GM13977 (cell line): Measurements from ENCODE around the gene LMF1.

Experiments used
- DNase-seq: peaks from one replicate; pipeline ENCODE4 v3.0.0; 2012; ENCODE audit warnings: low spot score
- in situ Hi-C: fragments of 300-500 bp; cut with MboI; formaldehyde crosslinking; loops from one replicate; pipeline ENCODE4 v1.12.0; 2022; ENCODE audit warnings: low sequenced_read_pairs, low pct_unique_long_range_greater_than_20kb, mixed read lengths, inconsistent platforms; ENCODE audit not compliant: unreplicated experiment
- TF ChIP-seq, protein P1 (sequence below): IDR thresholded peaks from 2 replicates; pipeline ENCODE4 v1.5.1; 2012; ENCODE audit warnings: mild to moderate bottlenecking, control low read depth; ENCODE audit not compliant: insufficient read depth; ENCODE audit errors: extremely low read depth, missing control alignments

Gene LMF1

DNA sequence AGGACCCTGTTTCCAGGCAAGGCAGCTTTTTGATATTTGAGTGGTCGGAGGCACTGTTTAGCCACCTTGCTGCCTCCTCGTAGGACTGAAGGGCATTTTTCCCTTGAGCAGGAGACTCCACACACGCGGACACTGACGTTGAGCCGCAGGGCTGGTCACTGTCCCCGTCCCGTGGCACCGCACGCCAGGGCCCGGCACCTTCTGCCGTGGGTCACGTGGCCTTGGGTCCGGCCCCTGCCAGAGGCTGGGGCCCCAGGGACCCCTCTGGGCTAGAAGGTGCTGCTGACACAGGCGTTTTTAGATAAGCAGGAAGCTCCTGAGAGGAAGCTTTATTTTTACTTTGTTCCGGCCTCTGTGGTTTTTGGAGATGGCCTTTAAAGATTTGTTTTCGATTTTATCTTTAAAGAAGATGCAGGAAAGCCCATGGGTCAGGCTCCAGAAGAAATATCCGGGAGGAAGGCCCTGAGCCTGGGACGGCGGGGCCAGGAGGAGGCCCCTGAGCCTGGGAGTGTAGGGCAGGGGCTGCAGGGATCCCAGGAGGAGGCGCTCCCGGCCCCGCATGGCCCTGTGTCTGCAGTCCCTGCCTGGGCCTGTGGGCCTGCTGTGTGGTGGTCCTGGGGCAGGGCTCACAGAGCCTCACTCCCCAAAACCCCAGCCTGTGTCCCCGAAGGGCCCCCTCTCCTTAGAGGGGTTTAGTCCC is 139.8 kb downstream of the LMF1 start:
- no peak for DNase-seq
- in situ Hi-C loops, result no loop called here
- TF ChIP-seq, protein P1, sequence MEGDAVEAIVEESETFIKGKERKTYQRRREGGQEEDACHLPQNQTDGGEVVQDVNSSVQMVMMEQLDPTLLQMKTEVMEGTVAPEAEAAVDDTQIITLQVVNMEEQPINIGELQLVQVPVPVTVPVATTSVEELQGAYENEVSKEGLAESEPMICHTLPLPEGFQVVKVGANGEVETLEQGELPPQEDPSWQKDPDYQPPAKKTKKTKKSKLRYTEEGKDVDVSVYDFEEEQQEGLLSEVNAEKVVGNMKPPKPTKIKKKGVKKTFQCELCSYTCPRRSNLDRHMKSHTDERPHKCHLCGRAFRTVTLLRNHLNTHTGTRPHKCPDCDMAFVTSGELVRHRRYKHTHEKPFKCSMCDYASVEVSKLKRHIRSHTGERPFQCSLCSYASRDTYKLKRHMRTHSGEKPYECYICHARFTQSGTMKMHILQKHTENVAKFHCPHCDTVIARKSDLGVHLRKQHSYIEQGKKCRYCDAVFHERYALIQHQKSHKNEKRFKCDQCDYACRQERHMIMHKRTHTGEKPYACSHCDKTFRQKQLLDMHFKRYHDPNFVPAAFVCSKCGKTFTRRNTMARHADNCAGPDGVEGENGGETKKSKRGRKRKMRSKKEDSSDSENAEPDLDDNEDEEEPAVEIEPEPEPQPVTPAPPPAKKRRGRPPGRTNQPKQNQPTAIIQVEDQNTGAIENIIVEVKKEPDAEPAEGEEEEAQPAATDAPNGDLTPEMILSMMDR, result no peak

DNA sequence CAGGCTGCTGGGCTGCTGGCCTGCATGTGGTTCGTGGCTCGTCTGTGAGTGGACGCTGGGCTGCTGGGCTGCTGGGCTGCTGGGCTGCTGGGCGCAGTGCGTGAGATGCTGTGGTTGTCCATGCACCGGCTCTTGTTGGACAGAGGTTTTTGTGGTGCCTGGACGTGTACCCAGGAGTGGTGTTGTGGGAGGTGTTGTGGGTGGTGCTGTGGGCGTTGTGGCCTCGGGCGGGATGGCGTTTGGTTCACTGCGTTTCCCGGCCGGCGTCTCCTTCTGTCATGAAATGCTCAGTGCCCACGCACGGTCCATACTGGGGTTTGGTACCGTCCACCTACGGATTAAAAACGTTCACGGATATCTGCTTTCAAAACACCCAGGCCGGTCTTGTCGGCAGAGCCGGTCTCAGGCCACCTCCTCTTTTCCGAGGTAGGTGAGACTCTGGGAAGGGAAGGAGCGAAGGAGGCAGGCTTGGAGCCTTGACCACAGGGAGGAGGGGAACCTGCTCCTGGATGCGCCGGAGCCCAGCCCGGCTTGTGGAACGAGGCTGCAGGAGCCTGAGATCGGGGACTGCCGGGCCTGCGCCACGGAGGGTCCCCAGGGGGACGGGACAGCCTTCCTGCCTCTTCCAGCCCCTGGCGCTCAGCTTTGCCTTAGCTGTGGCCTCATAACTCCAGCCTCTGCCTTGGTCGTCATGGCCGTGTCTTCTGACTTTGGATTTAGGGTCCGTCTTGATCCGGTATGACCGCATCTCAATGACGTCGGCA is 140.5 kb downstream of the LMF1 start:
- TF ChIP-seq, protein P1, result no peak
- no peak for DNase-seq
- in situ Hi-C loops, result no loop called here

DNA sequence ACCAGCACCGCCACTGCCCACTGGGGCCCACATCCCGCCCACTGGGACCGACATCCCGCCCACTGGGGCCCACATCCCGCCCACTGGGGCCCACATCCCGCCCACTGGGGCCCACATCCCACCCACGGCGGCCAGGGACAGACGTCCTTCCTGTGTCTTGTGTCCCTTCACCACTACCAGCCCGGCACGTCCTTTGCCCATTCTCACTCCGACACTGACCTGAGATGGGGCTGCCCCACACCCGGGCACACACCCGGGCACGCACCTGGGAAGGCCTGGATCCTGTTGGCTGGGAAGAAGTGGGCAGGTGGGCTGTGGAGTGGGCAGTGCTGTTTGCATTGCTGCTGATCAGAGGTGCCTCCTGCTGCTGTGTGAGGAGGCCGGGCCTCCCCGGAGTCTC is 141.9 kb downstream of the LMF1 start:
- in situ Hi-C loops, result no loop called here
- DNase-seq, result no peak
- TF ChIP-seq, protein P1, result no peak

DNA sequence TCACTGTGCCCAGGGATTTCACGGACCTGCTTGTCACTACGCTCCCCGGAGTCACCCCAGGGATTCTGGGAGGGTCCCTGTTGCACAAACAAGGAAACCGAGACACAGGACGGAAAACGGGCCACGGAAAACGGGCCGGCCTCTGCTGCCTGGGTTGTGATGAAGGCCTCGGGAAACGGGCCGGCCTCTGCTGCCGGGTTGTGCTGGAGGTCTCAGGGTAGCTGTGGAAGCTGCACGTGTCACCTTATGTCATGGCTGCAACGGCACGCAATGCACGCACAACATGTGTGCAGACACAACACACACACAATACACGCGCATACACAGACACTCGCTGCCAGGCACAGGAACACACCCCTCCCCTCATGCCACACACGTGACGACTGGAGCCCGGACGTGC is 143.3 kb downstream of the LMF1 start:
- no peak for DNase-seq
- in situ Hi-C loops, result no loop called here
- TF ChIP-seq, protein P1, result no peak

DNA sequence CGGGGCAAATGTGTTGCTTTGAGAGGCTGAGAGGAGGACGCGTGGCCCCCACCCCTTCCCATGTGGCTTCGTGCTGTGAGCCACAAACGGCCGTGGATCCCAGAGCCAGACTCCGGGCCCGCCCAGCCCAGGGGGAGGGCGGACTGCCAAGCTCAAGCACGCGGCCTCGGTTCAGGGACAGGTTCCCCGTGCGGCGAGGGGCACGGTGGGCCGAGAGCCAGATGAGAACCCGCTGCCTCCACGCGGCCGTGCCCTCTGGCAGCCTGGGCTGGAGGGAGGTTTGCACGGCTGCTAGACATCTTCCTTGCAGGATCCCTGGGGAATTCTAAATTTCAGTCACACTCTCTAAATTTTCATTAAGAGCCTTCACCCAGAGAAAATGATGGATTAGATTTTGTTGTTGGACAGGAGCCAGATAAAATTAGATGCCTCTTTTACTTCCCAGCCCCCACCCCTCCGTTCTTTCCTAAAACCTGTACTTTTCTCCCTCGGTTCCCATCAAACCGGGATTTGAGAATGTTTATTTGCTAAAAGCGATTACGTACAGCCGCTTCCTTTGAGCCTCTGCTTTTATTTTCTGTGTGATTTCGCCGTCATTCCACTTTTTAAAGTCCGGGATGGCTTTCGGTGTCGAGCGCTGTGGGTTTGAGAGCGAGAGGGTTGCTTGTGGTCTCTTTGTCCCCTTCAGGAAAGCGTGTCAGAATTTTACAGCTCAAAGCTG is 145.3 kb downstream of the LMF1 start:
- TF ChIP-seq, protein P1, result no peak
- in situ Hi-C loops, result no loop called here
- DNase-seq, result no peak

DNA sequence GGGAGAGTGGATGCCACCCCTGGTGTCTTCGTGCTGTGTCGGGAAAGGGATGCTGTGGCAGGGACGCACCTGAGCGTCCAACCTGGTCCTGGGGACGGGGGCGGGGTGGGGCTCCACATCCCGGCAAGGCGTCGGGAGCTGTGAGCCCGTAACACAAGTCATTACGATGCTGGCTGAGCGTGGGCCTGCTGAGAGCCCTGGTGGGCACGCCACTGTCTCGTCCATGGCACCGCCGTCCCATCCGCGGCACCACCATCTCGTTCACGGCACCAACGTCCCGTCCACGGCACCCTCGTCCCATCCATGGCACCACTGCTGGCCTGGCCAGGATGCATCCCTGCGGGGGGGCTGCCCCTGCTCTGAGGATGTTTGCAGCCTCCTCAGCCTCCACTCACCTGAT is 146.2 kb downstream of the LMF1 start:
- TF ChIP-seq, protein P1, result no peak
- DNase-seq, result no peak
- in situ Hi-C loops, result no loop called here
